ENCODE measurements around the gene STAG1.
"Not testable (repeated sequence)": the region's sequence is repeated elsewhere in the genome, so short reads cannot be mapped to it uniquely, and the experiment has no call there.

The STAG1 gene

DNA sequence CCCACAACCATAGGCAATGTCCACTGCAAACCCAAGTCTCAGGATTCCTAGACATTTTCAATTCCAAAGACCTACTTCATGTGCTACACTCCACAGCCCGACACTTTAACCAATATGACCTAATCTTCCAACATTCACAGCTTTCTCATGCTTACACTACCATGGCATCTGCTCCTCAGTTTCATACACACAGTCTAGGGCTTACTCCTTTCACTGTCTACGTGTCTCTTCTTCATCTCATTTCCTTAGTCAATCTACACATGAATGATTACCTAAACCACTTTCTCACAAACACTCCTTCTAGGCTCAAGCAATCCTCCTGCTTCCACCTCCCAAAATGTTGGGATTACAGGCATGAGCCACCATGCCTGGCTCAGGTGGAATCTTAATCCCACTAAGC is 106.3 kb downstream of the STAG1 start:
- H3K4me3 ChIP-seq (ENCODE audit: low read depth, low read length) = no peak overlapping the region
- TF ChIP-seq CTCF (IDR thresholded peaks at IDR 0.05; ENCODE audit: borderline replicate concordance, insufficient read depth, low read depth, low read length) = no peak

DNA sequence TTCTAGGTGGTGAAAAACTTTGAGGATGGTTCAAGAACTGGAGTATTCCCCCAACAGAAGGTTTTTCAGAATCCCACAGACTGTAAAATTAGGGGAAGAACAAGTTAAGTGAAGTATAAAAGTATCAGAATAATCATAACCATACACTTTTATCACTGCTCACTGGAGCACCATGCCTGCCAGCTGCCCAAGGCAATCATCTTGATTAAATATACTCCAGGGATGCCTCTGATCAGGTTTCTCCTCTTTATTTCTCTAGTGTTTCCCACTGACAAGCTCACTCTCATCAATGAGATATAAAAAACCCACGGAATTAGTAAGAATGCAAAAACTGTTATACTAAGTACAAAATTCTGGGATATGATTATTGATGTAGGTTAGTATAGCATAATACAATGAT is 108.0 kb downstream of the STAG1 start:
- TF ChIP-seq CTCF (IDR thresholded peaks at IDR 0.05; ENCODE audit: borderline replicate concordance, insufficient read depth, low read depth, low read length) = no peak
- H3K4me3 ChIP-seq (ENCODE audit: low read depth, low read length) = no peak overlapping the region

- not testable (repeated sequence) for H3K4me3 ChIP-seq (ENCODE audit: low read depth, low read length)
Measured at GRCh38 chr3:136643380-136643779, 108.8 kb downstream of the STAG1 start.

- no peak for TF ChIP-seq CTCF (IDR thresholded peaks at IDR 0.05; ENCODE audit: borderline replicate concordance, insufficient read depth, low read depth, low read length)
- H3K4me3 ChIP-seq (ENCODE audit: low read depth, low read length) = no peak overlapping the region
Measured at GRCh38 chr3:136642711-136643110, 109.5 kb downstream of the STAG1 start.

DNA sequence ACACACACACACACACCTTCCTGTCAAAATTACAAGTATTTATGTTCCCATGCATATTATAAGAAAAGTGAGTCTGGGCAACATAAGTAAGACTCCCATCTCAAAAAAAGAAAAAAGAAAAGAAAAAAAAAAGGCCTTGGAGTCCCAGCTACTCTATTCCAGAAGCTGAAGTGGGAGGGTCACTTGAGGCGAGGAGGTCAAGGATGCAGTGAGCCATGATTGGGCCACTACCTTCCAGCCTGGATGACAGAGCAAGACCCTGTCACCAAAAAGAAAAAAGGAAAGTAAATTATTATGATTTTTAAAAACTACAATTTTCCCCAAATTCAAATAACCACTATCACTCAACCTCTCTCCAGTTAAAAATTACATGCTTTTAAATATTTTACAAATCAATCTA is 113.1 kb downstream of the STAG1 start:
- H3K4me3 ChIP-seq (ENCODE audit: low read depth, low read length) = no peak overlapping the region
- TF ChIP-seq CTCF (IDR thresholded peaks at IDR 0.05; ENCODE audit: borderline replicate concordance, insufficient read depth, low read depth, low read length) = no peak

DNA sequence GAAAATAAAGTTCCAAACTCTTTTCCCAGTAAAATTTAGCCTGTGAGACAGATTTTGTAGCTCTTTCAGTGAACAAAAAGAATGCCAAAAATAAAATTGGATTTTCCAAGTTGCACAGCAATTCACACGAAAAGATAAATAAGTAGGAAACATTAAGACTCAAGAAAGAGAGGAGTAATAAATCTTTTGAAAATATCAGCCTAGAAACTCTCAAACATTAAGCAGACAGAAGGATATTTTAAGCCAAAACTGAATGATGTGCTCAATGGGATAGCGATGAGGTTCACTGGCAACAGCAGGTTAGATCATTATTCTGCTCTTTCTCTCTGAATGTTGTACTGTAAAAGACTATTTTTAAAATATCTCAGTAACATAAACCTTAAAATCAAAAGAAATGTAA is 115.0 kb downstream of the STAG1 start:
- no peak for TF ChIP-seq CTCF (IDR thresholded peaks at IDR 0.05; ENCODE audit: borderline replicate concordance, insufficient read depth, low read depth, low read length)

DNA sequence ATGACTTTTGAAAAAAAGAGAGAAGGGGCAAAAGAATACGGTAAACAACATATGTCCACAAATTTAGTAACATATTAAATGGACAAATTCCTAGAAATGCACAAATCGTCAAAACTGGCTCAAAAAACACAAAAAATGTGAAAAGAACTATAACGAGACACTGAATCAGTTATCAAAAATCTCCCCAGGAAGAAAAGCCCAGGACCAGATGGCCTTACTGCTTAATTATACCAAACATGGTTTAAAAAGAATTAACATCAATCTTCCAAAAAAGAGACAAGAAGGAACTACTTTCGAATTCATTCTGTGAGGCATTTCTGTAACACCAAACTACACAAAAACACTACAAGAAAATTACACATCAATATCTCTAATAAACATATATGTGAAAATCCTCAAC is 117.4 kb downstream of the STAG1 start:
- H3K4me3 ChIP-seq (ENCODE audit: low read depth, low read length) = no peak overlapping the region
- TF ChIP-seq CTCF (IDR thresholded peaks at IDR 0.05; ENCODE audit: borderline replicate concordance, insufficient read depth, low read depth, low read length) = no peak

More for the DNA sequence above, 115.0 kb downstream of the STAG1 start:
- no peak overlapping the region for H3K4me3 ChIP-seq (ENCODE audit: low read depth, low read length)

GRCh38 chr3:136632625-136633081 is 119.5 kb downstream of the STAG1 start:
- no peak overlapping the region for H3K4me3 ChIP-seq (ENCODE audit: low read depth, low read length)
- no peak for TF ChIP-seq CTCF (IDR thresholded peaks at IDR 0.05; ENCODE audit: borderline replicate concordance, insufficient read depth, low read depth, low read length)
